ENCODE results near the gene AP3D1. TPM values are rescaled to one million over a fixed set of nuclear protein-coding genes. Genes with fewer than 3 reads are reported as not detected.
A peak's percentile ranks its signal among the peaks of the same experiment; 100 is the strongest.

Gene AP3D1
- total and polyA plus RNA-seq, 3 donors from 2014 or later: 134 to 204 (median 201) TPM

GRCh38 chr19:2149980-2150793 lies 1.2 kb downstream of the AP3D1 start:
- no peaks in the 10 kb centered on the region for H3K27me3 ChIP-seq
- intact Hi-C loops (cut with DNase I; ENCODE audit: low total_unique reads): loop anchor here (10.0 kb wide), 1 partner anchor 125 kb away; no protein-coding TSS in a partner anchor
- TF ChIP-seq CTCF (IDR thresholded peaks at IDR 0.05) (no peak), POLR2A (IDR thresholded peaks at IDR 0.05) (no peak)
- no peaks in the 10 kb centered on the region for H3K36me3 ChIP-seq (ENCODE audit: low read depth, missing control alignments)
- peak overlapping the region; percentile 75 to 84 for H3K27ac ChIP-seq
- peak overlapping the region; percentile 93 to 96 for H3K4me3 ChIP-seq
- peaks cover 19% of the 10 kb centered on the region for H3K4me1 ChIP-seq
- 8 to 31% methylated on average over 5 to 27 of the region's 30 CpGs for WGBS, 2 donors
- no peaks in the 10 kb centered on the region for H3K9me3 ChIP-seq
- peak; percentile 64 for DNase-seq

GRCh38 chr19:2148482-2149135 lies 2.8 kb downstream of the AP3D1 start:
- no peak for DNase-seq
- Histone ChIP-seq H3K4me3 (no peak overlapping the region), H3K36me3 (ENCODE audit: low read depth, missing control alignments) (no peaks in the 10 kb centered on the region), H3K9me3 (no peaks in the 10 kb centered on the region), H3K4me1 (peaks cover 19% of the 10 kb centered on the region), H3K27me3 (no peaks in the 10 kb centered on the region), H3K27ac (no peak overlapping the region)
- WGBS, 2 donors: 82 to 86% methylated on average over 16 of the region's 16 CpGs
- TF ChIP-seq POLR2A (IDR thresholded peaks at IDR 0.05) (no peak), CTCF (IDR thresholded peaks at IDR 0.05) (no peak)
- intact Hi-C loops (cut with DNase I; ENCODE audit: low total_unique reads): no loop called here

- intact Hi-C loops (cut with DNase I; ENCODE audit: low total_unique reads): no loop called here
- Histone ChIP-seq H3K36me3 (ENCODE audit: low read depth, missing control alignments) (no peaks in the 10 kb centered on the region), H3K27ac (no peak overlapping the region), H3K4me1 (peaks cover 19% of the 10 kb centered on the region), H3K27me3 (no peaks in the 10 kb centered on the region), H3K4me3 (no peak overlapping the region), H3K9me3 (no peaks in the 10 kb centered on the region)
- WGBS, 2 donors: 69 to 78% methylated on average over 11 to 16 of the region's 16 CpGs
- TF ChIP-seq POLR2A (IDR thresholded peaks at IDR 0.05) (no peak), CTCF (IDR thresholded peaks at IDR 0.05) (no peak)
- no peak for DNase-seq
Observed at GRCh38 chr19:2145831-2146241, 5.5 kb downstream of the AP3D1 start.

GRCh38 chr19:2144190-2144589 lies 7.2 kb downstream of the AP3D1 start:
- no peak for DNase-seq
- no peaks in the 10 kb centered on the region for H3K36me3 ChIP-seq (ENCODE audit: low read depth, missing control alignments)
- intact Hi-C loops (cut with DNase I; ENCODE audit: low total_unique reads): no loop called here
- no peak overlapping the region for H3K27ac ChIP-seq
- H3K4me3 ChIP-seq: no peak overlapping the region
- H3K9me3 ChIP-seq: no peaks in the 10 kb centered on the region
- no peaks in the 10 kb centered on the region for H3K27me3 ChIP-seq
- TF ChIP-seq CTCF (IDR thresholded peaks at IDR 0.05) (no peak), POLR2A (IDR thresholded peaks at IDR 0.05) (no peak)
- H3K4me1 ChIP-seq: peaks cover 6% of the 10 kb centered on the region
- 85 to 93% methylated on average over 15 of the region's 15 CpGs for WGBS, 2 donors
